Measurements from ENCODE around the gene SLC27A5. TPM values are rescaled to one million over a fixed set of nuclear protein-coding genes. Genes with fewer than 3 reads are reported as not detected.

Gene SLC27A5
- total and polyA plus RNA-seq, 3 donors from 2014 or later: 29.1 to 63.6 (median 37.8) TPM

GRCh38 chr19:58552655-58553054 lies 40.9 kb upstream of the SLC27A5 start:
- Histone ChIP-seq H3K4me1 (peaks cover 30% of the 10 kb centered on the region), H3K27ac (no peak overlapping the region), H3K27me3 (no peaks in the 10 kb centered on the region), H3K9me3 (no peaks in the 10 kb centered on the region), H3K4me3 (no peak overlapping the region), H3K36me3 (ENCODE audit: low read depth, missing control alignments) (peaks cover 4% of the 10 kb centered on the region)
- DNase-seq: no peak
- 87 to 91% methylated on average over 2 of the region's 2 CpGs for WGBS, 2 donors
- intact Hi-C loops (cut with DNase I; ENCODE audit: low total_unique reads): no loop called here
- TF ChIP-seq CTCF (IDR thresholded peaks at IDR 0.05) (no peak), POLR2A (IDR thresholded peaks at IDR 0.05) (no peak)

GRCh38 chr19:58551577-58552471 lies 40.0 kb upstream of the SLC27A5 start:
- Histone ChIP-seq H3K4me3 (no peak overlapping the region), H3K9me3 (no peaks in the 10 kb centered on the region), H3K4me1 (peaks cover 26% of the 10 kb centered on the region), H3K27me3 (no peaks in the 10 kb centered on the region), H3K27ac (no peak overlapping the region), H3K36me3 (ENCODE audit: low read depth, missing control alignments) (peaks cover 4% of the 10 kb centered on the region)
- 91 to 96% methylated on average over 18 of the region's 18 CpGs for WGBS, 2 donors
- TF ChIP-seq POLR2A (IDR thresholded peaks at IDR 0.05) (no peak), CTCF (IDR thresholded peaks at IDR 0.05) (no peak)
- no peak for DNase-seq
- intact Hi-C loops (cut with DNase I; ENCODE audit: low total_unique reads): no loop called here

GRCh38 chr19:58551123-58551497 lies 39.3 kb upstream of the SLC27A5 start:
- intact Hi-C loops (cut with DNase I; ENCODE audit: low total_unique reads): no loop called here
- DNase-seq: no peak
- Histone ChIP-seq H3K4me3 (no peak overlapping the region), H3K27me3 (no peaks in the 10 kb centered on the region), H3K4me1 (peaks cover 28% of the 10 kb centered on the region), H3K36me3 (ENCODE audit: low read depth, missing control alignments) (peaks cover 4% of the 10 kb centered on the region), H3K9me3 (no peaks in the 10 kb centered on the region), H3K27ac (no peak overlapping the region)
- 12 to 45% methylated on average over 1 of the region's 1 CpG for WGBS, 2 donors
- TF ChIP-seq CTCF (IDR thresholded peaks at IDR 0.05): no peak
- no peak for TF ChIP-seq POLR2A (IDR thresholded peaks at IDR 0.05)

- 84 to 86% methylated on average over 11 to 13 of the region's 13 CpGs for WGBS, 2 donors
- Histone ChIP-seq H3K4me3 (no peak overlapping the region), H3K4me1 (peaks cover 28% of the 10 kb centered on the region), H3K9me3 (no peaks in the 10 kb centered on the region), H3K27me3 (no peaks in the 10 kb centered on the region), H3K36me3 (ENCODE audit: low read depth, missing control alignments) (peaks cover 4% of the 10 kb centered on the region), H3K27ac (no peak overlapping the region)
- no peak for DNase-seq
- TF ChIP-seq POLR2A (IDR thresholded peaks at IDR 0.05): no peak
- TF ChIP-seq CTCF (IDR thresholded peaks at IDR 0.05): no peak
- intact Hi-C loops (cut with DNase I; ENCODE audit: low total_unique reads): no loop called here
These were observed 38.8 kb upstream of the SLC27A5 start for GRCh38 chr19:58550362-58551122.

Data from testis (tissue), 3 donors.